Measurements from ENCODE around the gene LAX1.
"Not testable (repeated sequence)": the region's sequence is repeated elsewhere in the genome, so short reads cannot be mapped to it uniquely, and the experiment has no call there.

The LAX1 gene

DNA sequence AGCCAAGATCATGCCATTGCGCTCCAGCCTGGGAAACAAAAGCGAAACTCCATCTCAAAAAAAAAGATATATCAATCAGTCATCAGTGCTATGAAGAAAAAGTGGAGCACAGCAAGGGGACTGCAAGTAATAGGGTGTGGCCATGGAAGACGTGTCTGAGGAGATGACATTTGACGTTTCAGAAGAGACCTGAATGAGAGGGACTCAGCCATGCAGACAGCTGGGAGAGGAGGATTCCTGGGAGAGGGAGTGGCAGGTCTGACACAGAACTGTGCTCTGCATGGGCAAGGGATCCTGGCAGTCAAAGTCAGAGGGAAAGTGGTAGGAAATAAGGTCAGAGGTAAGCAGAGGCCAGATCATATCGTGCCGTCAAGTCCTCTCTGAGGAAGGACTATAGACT lies 3.3 kb downstream of the LAX1 start:
- DNase-seq (ENCODE audit: low read depth), result no peak

DNA sequence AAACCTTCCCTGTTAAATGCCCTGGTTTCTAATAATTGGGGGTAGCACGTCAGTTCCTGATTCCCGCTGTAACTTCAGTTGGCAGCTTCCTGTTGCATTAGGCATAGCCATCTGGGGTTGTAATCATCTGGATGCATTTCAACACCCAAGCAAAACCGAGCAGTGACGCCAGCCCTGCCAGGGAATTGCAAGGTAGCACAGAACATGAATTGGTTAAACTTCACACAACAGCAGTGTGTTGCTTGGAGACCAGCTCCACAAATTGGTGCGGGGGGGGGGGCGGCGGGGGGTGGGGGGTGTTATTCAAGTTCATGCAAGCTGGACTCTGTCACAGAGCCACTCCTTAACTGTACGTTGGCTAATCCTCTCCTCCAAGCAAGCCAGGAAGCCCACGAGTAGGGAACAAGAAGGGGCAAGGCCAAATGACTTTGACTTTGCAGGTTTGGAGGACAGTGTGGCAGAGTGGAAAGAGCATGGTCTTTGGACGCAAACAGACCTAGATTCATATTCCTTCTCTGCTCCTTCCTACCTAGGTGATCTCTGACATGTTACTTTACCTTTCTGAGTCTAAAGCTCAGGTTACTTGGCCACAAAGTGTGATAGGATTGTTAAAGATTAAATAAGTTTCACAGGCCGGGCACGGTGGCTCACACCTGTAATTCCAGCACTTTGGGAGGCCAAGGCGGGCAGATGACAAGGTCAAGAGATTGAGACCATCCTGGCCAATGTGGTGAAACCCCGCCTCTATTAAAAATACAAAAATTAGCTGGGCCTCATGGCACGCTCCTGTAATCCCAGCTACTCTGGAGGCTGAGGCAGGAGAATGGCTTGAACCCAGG lies 4.7 kb downstream of the LAX1 start:
- peak; percentile 89 for DNase-seq (ENCODE audit: low read depth)

GRCh38 chr1:203771901-203772301 lies 6.9 kb downstream of the LAX1 start:
- DNase-seq (ENCODE audit: low read depth), result no peak

DNA sequence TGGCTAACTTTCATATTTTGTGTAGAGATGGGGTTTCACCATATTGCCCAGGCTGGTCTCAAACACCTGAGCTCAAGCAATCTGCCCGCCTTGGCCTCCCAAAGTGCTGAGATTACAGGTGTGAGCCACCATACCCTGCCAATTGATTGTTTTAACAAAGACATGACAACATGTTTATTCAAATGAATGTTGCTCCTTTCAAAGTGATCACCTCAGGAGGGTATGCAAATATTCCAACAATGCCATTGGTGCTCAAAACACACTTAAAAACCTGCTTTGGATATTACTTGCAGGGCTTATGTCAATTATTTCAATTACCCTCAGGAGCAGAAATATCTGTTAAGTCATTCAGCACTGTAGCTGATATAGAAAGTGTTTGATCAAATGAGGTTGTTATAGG lies 7.9 kb downstream of the LAX1 start:
- no peak for DNase-seq (ENCODE audit: low read depth)

DNA sequence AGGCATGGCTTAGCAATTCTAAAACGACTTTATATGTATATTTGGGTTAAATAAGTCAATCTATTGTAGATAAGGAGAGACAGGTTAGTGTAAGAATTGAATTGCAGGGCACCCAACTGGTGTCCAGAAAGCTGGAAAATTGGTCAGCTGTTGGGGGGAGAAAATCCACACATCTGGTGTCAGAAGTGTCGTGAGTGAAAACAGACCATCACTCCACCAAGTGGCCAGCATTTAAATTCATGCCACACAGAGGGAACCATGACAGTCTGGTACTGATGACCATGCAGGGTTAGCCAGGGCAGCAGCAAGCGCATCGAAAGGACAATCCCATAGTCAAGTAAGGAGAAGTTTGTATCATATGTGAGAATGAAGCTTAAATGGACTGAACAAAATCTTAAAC lies 11.7 kb downstream of the LAX1 start:
- DNase-seq (ENCODE audit: low read depth), result no peak

GRCh38 chr1:203777596-203777995 lies 12.6 kb downstream of the LAX1 start:
- peak; percentile 28 for DNase-seq (ENCODE audit: low read depth)

- DNase-seq (ENCODE audit: low read depth), result no peak
These were observed 13.2 kb downstream of the LAX1 start for GRCh38 chr1:203778146-203778545.

- DNase-seq (ENCODE audit: low read depth), result no peak
These were observed 13.8 kb downstream of the LAX1 start for GRCh38 chr1:203778789-203779188.

- DNase-seq (ENCODE audit: low read depth), result no peak
These were observed 17.0 kb downstream of the LAX1 start for GRCh38 chr1:203781962-203782361.

DNA sequence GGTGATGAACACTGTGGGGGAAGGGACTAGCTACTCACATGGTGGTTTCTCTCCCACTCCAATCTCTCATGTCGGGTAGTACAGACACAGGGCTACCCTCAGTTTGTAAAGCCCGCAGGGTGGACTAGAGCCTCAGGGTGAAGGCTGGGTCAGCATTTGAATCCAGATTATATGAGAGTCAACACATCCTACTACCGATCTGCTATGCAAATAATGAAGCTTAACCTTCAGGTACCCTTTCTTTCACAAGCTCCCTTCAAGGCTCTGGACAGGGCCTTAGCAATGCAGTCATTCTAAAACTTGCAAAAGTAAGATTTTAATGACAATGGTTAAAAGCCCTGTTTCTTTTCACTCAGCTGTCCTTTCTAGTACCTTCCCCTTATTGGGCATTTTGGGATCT lies 25.0 kb downstream of the LAX1 start:
- DNase-seq (ENCODE audit: low read depth), result no peak

GRCh38 chr1:203791498-203791897 lies 26.5 kb downstream of the LAX1 start:
- no peak for DNase-seq (ENCODE audit: low read depth)

DNA sequence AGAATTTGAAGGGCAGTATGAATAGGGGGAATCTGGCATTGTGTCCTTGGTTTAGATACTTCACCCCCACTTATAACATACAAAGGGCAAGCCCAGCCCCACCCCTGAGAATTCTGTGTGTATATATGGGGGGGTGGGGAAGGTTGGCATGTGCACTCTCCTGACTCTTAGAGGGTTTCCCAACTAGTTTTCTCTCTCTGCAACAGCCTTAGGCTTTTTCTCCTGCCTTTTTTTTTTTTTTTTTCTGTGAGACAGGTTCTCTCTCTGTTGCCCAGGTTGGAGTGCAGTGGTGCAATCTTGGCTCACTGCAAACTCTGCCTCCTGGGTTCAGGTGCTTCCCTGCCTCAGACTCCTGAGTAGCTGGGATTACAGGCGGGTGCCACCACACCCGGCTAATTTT lies 27.5 kb downstream of the LAX1 start:
- DNase-seq (ENCODE audit: low read depth), result no peak

DNA sequence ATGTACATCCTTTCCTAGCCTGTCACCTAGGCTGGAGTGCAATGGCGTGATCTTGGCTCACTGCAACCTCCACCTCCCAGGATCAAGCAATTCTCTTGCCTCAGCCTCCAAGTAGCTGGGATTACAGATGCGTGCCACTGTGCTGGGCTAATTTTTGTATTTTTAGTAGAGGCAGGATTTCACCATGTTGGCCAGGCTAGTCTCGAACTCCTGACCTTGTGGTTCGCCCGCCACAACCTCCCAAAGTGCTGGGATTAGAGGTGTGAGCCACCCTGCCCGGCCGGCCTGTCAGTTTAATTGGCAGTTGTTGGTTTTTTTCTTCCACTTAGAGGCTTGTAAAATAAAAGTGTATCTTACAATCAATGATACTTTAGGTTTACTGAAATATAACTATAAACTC lies 28.6 kb downstream of the LAX1 start:
- DNase-seq (ENCODE audit: low read depth), result not testable (repeated sequence)

DNA sequence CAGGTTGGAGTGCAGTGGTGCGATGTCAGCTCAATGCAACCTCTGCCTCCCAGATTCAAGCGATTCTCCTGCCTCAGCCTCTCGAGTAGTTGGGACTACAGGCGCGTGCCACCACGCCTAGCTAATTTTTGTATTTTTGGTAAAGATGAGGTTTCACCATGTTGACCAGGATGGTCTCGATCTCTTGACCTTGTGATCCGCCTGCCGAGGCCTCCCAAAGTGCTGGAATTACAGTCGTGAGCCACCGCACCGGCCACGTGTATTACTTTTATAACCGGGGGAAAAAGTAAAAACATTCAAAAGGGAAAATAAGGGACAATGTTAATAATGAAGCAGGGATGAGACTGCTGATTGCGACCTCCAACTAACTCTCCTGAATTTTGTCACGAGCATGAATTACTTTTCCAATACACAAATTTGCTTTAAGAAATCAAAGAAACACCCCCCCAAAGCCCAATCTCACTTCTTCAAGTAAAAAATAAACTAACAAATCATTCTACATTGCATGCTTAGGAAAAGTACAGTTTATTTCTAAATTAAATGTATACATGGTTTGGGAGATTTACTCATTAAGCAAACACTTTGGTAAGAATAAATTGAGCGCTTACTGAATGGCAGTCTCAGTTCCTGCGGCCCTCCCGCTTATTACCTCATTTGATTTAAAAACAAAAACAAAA lies 29.9 kb downstream of the LAX1 start:
- no peak for DNase-seq (ENCODE audit: low read depth)

- DNase-seq (ENCODE audit: low read depth), result peak; percentile 99
These were observed 30.7 kb downstream of the LAX1 start, which contains the start of the genes ZBED6 and ZC3H11A for GRCh38 chr1:203795441-203796235. Gene ZBED6 (plus strand): TSS chr1:203795623. CDS start chr1:203797523, 1,900 bp downstream. Gene ZC3H11A (plus strand): TSS chr1:203795623. CDS start chr1:203817071, 21,448 bp downstream.

DNA sequence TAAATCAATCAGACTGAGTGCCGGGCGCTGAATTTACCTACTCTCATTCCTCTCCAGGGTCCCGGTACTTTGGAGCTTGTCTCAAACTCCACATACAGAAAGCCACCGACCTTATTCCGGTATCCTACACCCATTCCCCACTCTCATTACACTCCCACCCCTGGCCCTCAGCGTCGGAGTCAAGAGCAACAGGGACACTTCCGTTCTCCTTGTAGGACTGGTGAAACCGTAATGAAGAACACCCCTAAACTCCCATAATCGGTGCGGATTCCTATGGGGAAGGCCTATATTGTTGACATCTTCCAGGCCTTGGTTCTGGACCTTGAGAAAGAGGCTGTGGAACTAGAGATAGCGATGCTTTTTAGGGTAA lies 31.2 kb downstream of the LAX1 start:
- DNase-seq (ENCODE audit: low read depth), result peak; percentile 35

DNA sequence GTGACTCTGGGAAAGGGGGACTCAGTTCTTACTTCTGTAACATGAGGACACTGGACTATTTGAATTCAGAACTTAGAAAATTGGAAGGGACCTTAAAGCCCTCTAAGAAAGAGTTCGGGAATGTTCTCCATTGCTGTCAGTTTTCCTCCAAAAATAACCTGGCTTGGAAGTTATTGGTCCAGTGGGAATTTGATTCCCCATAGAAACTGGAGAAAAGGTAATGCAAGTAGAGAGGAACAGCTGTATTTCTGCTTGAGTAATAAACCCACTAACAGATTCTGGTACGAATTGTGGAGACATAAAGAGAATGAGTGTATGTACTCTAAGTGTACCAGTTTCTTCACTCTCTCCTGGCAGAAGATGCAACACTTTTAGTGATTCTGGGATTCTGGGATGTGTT lies 32.2 kb downstream of the LAX1 start:
- no peak for DNase-seq (ENCODE audit: low read depth)

- DNase-seq (ENCODE audit: low read depth), result no peak
These were observed 33.1 kb downstream of the LAX1 start for GRCh38 chr1:203797948-203798655.

DNA sequence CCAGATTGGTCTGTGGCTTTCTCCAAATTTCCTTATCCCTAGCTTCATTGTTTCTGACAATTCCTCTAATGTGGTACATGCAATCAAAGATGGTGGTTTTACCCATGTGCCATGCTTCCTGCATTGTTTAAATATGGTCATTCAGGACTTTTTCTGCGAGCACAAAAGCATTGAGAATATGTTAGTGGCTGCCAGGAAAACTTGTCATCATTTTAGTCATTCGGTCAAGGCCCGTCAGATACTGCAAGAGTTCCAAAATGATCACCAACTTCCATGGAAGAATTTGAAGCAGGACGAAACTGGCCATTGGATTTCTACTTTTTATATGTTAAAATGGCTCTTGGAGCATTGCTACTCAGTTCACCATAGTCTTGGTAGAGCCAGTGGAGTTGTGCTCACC lies 34.2 kb downstream of the LAX1 start:
- DNase-seq (ENCODE audit: low read depth), result no peak

- no peak for DNase-seq (ENCODE audit: low read depth)
These were observed 35.0 kb downstream of the LAX1 start for GRCh38 chr1:203799971-203800370.

DNA sequence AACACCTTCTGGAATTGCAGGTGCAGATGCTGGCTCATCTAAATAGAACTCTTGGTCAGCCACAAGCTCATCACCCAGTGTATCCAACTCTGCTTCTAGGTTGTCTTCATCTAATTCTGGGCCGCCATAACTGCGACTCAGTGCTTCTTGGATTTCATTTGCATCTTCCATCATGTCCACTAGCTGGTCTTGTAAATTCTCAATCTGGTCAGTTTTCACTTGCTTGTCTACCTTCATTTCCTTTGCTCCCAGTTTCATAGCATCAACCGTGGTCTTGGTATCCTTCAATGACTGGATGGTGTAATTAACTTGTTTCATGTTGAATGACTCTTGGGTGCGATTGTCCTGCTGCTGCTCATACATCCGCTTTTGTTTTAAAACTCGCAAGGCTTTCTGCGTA lies 40.7 kb downstream of the LAX1 start:
- DNase-seq (ENCODE audit: low read depth), result no peak

GRCh38 chr1:203807196-203807595 lies 42.2 kb downstream of the LAX1 start:
- peak; percentile 86 for DNase-seq (ENCODE audit: low read depth)

Data from iris pigment epithelial cell (primary cell).